SK-N-DZ (cell line): ENCODE measurements around the gene FER1L5.

Source experiments
- DNase-seq: peaks from one replicate; pipeline ENCODE4 v3.0.0-alpha.2; 2015; ENCODE audit warnings: low spot score

FER1L5 gene

DNA sequence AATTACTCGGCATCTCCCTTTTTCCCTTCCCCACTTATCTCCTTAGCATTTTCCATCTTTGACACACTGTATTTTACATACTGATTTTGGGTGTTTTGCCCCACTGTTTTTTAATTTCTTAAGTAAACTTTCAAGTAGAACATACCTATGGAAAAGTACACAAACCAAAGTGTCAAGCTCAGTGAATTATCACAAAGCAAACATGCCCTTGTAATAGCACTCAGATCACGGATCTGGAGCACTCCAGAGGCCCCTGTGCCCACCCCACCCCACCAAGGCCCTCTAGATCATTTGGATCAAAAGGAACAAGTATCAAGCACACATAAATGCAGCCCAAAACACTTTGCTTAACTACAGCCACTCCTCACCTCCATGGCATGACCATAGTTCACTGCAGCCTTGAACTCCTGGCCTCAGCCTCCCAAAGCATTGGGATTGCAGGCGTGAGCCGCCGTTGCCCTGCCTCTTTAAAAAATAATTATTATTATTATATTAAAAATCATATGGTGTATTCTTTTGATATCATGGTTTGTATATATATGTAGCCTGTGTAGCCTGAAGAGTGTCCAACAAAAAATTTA lies 38.1 kb downstream of the FER1L5 start:
- DNase-seq = no peak

- no peak for DNase-seq
Measured at GRCh38 chr2:96681540-96681939, 39.0 kb downstream of the FER1L5 start.

DNA sequence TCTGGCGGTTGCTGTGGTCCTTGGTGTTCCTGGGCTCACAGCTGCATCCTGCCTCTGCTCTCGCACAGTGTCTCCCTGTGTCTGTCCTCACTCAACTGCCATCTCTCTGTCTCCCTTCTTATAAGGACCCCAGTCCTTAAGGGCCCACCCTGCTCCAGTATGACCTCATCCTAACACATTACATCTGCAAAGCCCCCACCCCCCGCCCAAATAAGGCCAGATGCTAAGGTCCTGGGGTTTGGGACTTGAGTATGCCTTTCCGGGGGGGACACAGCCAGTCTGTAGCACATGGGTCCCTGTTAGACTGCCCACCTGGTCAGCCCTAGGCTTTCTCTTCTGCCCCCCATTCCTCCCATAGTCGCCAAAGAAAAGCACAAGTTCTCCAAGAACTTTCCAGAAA lies 40.7 kb downstream of the FER1L5 start:
- DNase-seq = no peak

DNA sequence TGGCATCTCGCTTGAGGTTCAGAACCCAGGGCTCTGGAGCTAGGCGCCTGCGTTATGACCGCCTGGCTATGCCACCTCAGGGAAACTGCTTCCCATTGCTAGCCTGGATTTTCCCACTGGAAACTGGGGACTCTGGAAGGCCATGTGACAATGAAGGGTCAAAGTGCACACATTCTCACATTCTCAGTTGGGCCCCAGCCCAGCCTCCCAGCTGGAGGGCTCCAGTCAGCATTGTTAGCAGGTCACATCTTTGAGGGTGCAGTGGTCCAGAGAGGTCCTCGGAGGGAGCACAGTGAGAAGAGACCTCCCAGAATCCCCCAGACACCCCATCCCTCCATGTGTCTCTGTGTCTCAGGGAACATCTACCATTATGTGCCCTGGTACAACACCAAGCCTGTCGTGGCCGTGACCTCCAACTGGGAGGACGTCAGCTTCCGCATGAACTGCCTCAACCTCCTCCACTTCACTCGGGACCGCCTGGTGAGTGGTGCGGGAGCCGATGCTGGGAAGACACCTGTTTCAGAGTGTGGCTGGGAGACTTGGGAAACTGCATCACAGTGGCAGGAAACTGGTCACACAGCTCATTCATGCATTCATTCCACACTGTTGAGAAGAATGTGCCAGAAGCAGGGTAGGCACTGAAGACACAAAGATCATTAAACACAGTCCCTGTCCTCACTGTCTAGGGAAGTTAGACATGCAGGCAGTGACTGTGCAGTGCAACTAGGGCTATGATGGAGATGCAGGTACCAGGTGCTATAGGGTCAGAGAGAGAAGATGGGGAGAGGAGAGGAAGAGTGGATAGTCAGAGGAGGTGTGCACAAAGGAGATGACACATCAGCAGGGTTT lies 41.6 kb downstream of the FER1L5 start:
- DNase-seq = no peak

- DNase-seq = no peak
Measured at GRCh38 chr2:96684883-96685576, 42.5 kb downstream of the FER1L5 start.

DNA sequence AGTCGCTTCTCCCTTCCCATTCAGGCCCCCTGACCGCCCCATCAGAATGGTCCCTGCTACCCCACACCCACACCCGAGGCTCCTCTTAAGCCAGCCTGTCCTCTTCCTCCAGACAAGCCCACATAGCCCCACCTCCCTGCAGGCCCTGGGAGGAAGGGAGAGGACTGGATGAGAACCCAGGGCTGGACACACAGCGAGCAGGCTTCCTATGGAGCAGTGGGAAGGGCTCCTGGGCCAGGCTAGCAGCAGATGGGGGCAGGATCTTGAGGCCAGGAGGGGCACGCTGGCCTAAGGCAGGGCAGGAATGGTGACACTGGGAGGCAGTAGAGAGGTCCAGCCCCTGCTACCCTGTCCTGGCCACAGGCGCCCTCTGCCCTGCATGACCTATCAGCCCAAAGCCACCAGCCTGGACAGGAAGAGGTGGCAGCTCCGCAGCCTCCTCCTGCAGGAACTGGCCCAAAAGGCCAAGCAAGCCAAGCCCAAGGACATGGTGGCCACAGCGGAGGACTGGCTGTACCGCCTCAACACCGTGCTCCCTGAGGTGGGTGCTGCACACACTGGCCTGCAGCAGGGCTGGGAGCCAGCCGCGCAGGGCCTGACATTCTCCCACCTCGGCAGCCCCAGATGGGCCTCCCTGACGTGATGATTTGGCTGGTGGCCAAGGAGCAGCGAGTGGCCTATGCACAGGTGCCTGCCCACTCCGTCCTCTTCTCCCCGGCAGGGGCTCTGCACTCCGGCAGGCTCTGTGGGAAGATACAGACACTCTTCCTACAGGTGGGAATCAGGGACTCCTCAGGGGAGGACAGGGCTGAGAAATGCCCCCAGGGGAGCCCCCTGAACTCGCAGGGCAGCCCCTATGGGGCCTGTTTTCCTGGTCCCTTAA lies 43.3 kb downstream of the FER1L5 start:
- DNase-seq = peak; percentile 79

DNA sequence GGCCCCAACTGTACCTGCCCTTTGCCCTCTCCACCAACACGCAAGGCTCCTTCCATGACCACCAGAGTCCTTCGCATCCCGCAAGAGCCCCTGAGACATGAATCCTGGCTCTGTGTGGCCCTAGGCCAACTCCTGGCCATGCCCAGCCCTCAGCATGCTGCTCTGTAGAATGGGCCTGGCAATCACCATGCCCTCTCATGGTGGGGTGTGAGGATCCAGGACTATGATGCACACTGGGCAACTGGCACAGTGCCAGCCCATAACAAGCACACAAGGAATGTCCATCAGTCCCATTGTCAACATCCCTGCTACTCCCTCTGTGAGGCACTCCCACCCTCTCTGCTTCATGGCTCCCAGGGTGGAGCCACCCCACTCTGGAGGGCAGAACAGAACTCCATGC lies 44.7 kb downstream of the FER1L5 start:
- DNase-seq = no peak

- DNase-seq = peak; percentile 37
Measured at GRCh38 chr2:96687711-96688640, 45.4 kb downstream of the FER1L5 start.

DNA sequence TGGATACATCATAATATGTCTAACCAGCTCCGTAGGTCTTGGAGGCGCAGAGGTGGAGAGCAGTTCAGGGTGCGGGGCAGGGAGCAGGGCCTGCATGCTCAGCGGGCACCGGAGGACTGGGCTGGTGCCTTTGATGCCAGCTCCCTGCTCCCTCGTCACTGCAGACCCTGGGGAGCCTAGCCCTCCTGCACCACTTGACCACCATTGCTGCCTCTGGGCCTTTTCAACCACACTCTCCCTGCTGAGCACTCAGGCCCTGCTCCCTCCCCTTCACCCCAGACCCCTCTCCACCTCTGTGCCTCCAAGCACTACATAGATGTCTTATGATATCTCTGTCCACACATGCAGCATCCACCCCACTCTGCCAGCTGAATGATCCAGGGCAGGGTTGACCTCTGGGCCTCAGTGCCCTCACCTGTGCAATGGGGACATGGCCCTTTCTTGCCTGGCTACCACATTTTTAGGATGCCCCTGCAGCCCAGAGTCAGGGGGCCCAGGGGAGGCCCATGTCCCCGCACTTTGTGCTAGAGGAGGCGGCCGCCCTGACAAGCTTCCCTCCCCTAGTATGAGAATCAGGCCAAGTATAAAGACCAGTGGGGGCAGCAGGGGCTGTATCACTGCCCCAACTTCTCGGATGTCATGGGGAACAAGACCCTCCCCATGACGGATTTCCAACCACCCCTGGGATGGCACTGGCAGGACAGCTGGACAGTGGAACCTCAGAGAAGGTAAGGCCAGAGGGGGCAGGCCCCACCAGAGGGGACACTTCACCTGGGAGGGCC lies 46.3 kb downstream of the FER1L5 start:
- DNase-seq = no peak

- DNase-seq = no peak
Measured at GRCh38 chr2:96689431-96689991, 46.9 kb downstream of the FER1L5 start.

DNA sequence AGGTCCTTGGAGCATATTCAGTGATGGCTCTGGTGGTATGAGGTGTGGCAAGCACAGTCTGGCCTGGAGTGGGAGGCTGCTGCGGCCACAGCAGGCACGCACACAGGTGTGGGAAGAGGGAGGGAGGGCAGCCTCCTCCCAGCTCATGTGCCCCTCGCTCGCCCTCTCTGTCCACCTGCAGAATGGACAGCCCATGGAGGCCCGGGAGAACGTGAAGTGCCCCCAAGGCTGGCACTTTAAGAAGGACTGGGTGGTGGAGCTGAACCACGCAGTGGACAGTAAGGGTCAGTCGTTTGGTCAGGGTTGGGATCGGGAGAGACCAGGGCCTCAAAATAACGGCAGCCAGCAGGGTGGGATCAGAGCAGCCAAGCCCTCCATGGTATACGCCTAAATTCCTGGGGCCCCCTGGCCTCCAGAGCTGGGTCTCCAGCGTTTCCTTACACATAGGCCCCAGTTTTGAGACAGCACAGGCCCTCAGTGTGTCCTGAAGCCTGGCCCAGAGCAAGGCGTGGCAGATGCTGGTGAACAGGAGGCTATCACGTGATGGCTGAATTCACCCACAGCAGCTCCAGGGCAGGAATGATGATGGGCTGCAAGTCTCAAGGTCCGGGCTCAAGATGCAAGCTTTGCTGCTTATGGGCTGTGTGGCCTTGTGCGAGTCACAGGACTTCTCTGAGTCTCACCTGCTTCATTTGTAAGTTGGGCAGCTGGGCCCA lies 47.9 kb downstream of the FER1L5 start:
- no peak for DNase-seq

- DNase-seq = no peak
Measured at GRCh38 chr2:96691022-96691612, 48.6 kb downstream of the FER1L5 start.

- no peak for DNase-seq
Measured at GRCh38 chr2:96692094-96692971, 49.8 kb downstream of the FER1L5 start.

DNA sequence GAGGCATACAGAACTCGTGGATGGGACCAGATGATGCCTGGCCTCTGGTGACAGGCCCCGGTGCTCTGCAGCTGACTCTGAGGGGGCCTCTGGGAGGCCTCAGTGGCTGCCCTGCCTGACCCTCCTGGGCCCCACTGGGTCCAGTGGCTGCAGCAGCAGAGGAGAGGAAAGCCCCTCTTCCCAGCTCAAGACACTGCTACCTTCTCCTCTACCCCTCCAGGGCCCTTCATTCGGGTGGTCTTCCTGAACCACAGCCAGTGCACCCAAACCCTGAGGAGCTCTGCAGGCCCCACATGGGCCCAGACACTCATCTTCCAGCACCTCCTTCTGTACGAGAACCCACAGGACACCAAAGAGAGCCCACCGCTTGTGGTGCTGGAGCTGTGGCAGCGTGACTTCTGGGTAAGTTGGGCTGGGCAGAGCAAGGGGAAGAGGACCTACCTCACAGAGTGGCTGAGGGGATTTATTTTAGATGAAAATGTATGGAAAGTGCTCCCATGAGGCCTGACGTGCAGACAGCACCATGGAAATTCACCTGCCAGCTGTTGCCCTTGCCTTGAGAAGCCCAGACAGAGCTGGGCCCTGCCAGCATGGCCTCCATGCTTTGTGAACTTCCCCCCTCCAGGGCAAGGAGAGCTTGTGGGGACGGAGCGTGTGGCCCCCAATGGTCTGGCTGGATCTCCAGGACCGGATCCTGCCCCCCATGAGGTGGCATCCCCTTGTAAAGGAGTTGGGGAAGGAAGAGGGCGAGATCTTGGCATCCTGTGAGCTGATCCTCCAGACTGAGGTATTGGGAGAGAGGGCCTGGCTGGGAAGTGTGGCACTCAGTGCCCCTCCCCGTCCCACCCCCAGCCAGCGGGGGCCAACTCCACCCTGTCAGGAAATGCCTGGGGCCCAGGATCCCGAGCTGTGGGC lies 51.0 kb downstream of the FER1L5 start:
- no peak for DNase-seq

- no peak for DNase-seq
Measured at GRCh38 chr2:96694279-96694678, 51.7 kb downstream of the FER1L5 start.

- DNase-seq = no peak
Measured at GRCh38 chr2:96694816-96695455, 52.4 kb downstream of the FER1L5 start.
